ENCODE measurements around the gene RPL13. TPM values are rescaled to one million over a fixed set of nuclear protein-coding genes. Genes with fewer than 3 reads are reported as not detected.

The RPL13 gene
- 2,630 TPM for polyA plus RNA-seq (2013, experiment 1 of 2; ENCODE audit: insufficient read length)
- polyA plus RNA-seq (2013, experiment 2 of 2; ENCODE audit: insufficient read length): 2,885 TPM

GRCh38 chr16:89560378-89561141 lies at the start of gene RPL13:
Gene RPL13, plus strand, starts transcription at chr16:89560682. Its CDS starts 278 bp downstream, at chr16:89560960.
- peak; percentile 96 for DNase-seq

- DNase-seq: no peak
Measured at GRCh38 chr16:89511374-89511773, 49.1 kb upstream of the RPL13 start.

DNA sequence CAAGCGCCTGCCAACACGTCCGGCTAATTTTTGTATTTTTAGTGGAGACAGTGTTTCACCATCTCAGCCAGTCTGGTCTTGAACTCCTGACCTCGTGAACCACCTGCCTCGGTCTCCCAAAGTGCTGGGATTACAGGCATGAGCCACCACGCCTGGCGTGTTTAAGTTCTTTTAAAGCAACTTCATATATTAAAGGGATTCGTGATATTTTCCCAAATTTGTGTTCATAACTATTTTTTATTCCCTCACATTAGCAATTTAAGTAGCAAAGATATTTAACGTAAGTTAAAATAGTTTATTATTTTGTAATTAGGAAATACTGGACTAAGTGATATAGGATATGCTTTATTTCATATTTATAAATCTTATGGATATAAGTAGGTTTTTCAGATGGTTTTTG lies 48.0 kb upstream of the RPL13 start:
- no peak for DNase-seq

DNA sequence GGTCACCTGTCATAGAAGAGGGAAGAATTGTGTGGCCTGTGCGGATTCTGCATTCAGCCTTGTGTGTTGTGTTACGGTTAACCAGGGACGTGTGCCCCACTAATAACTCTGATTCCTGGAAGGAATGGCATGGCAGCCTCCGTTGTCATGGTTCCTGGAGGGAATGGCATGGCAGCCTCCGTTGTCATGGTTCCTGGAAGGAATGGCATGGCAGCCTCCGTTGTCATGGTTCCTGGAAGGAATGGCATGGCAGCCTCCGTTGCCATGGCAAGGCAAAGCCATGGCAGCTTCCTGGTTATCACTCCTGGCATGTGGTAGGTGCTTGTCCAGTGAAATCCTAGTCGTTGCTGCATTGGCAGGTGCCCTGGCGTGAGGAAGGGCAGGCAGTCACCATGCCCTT lies 43.4 kb upstream of the RPL13 start:
- DNase-seq: no peak

DNA sequence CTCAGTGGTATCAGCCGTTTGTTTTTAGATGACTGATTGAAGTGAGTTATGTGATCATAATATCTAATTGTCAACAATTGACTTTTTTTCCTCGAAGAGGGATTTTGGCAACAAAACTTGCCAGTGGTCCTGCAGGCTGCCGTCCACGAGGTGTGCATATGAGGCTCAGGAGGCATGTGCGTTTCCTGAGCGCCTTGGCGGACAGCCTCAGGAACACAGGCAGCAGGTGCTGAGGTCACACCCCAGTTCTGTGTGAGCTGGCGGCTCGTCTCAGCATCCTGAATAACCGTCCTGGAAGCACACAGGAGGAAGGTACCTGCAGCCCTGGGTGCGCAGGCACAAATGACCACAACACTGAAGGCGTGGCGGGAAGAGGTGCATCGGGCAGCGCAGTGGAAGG lies 40.6 kb upstream of the RPL13 start:
- no peak for DNase-seq

- DNase-seq: no peak
Measured at GRCh38 chr16:89522287-89522686, 38.2 kb upstream of the RPL13 start.

DNA sequence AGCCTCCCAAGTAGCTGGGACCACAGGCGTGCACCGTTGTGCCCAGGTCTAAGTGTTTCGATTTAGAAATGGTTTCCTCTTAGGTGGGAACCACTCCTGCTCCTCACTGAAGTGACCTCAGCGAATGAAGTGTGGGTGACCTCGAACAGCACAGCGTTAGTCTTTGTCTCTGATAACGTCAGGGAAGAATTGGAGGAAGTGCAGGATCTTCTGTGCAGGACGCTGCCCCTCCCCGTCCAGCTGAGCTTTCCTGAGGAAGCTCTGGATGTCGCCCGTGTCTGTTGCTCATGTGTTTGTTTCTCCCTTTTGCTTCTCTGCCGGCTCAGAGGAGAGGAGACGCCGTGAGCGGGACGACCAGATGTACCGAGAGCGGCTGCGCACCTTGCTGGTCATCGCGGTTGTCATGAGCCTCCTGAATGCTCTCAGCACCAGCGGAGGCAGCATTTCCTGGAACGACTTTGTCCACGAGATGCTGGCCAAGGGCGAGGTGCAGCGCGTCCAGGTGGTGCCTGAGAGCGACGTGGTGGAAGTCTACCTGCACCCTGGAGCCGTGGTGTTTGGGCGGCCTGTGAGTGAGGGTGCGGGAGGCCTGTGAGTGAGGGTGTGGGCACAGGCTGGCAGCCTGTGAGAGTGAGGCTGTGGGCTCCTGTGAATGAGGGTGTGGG lies 36.7 kb upstream of the RPL13 start:
- no peak for DNase-seq

DNA sequence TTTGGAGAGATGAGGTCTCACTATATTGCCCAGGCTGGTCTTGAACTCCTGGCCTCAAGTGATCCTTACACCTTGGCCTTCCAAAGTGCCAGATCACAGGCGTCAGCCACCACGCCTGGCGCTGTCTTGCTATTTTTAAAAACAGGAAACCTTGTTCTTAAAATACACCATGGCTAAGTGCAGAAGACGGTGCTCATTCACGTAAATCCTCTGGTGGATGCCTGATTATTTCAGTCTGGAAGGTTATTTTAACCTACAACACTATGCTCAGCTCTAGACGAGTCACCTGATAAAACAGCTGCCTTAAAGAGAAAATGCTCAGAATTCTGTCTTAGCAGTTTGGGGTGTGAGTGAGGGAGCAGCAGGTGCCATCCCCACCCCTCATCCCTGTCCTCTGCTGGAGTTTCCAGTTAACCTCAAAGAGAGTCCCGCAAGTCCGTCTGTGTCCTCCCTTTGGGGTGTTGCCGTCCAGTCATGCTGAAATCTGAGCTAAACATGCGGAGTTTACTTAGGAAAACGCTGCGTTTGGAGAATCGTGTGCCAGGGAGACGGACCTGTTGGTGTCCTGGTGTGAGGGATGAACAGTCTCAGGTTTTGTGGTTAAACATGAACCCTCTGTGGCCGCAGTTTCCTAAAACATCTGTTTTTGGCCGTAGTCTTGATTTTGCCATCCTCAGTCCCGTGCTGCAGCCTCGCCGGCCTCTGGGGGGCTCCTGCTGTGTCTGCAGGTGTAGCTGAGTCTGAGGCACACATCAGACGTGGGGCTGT lies 35.2 kb upstream of the RPL13 start:
- DNase-seq: no peak

GRCh38 chr16:89529097-89529496 lies 31.4 kb upstream of the RPL13 start:
- DNase-seq: no peak

DNA sequence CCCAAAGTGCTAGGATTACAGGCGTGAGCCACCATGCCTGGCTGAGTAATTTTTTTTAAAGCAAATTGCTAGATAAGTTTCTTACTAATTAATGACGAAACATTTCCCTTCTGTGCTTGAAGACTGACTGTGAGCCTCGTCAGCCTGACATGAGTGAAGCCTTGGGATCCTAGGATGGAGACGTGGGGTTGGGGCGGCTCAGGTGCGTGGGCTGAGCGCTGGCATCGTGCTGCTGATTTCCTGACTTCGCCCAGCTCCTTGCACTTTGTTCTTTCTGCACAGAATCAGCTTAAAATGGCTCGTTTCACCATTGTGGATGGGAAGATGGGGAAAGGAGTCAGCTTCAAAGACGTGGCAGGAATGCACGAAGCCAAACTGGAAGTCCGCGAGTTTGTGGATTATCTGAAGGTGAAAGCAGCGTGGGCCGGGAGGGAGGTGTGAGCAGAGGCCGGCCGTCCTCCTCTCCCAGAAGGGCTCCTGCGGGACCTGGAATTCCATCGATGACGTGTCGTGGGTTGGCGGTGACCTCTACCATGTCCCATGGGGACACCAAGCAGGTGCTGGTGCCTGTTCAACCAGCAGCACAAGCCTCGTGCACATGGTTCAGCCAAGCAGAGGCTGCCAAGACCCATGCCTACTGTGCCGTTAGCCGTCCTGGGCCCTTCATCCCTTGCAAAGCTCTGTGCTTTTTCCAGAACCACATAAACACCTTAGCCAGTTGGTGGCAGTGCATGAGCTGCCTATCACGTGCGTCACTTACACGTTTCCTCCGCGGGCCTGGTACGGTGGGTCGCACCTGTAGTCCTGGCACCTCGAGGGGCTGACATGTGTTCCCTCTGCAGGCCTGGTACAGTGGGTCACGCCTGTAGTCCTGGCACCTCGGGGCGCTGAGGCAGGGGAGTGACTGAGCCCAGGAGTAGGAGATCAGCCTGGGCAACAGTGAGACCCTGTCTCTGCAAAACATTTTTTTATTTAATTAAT lies 29.8 kb upstream of the RPL13 start:
- DNase-seq: no peak

GRCh38 chr16:89531821-89532526 lies 28.5 kb upstream of the RPL13 start:
- no peak for DNase-seq

DNA sequence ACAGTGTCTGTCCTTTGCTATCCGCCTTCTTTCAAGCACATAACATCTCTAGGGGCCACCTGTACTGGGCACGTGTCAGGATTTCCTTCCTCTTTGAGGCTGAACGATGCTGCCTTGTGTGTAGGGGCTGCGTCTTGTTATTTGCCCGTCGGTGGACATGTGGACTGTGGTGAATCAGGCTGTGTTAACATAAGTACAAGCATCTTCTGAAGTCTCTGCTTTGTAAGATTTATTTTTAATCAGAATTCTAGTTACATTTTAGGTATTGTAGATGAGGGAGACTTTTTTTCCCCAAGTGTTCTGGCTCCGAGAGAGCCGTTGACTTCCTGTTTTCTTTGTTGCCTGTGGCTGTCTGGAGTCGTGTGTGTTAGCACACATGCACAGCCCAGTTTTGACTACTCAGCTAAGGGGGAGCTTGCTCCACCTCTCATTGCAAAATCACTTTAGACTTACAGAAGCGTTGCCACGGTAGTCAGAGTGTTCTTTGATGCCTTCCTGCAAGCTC lies 26.2 kb upstream of the RPL13 start:
- DNase-seq: no peak

- DNase-seq: no peak
Measured at GRCh38 chr16:89536371-89536770, 24.1 kb upstream of the RPL13 start.

- no peak for DNase-seq
Measured at GRCh38 chr16:89536886-89537548, 23.5 kb upstream of the RPL13 start.

- no peak for DNase-seq
Measured at GRCh38 chr16:89537549-89537925, 22.9 kb upstream of the RPL13 start.

GRCh38 chr16:89538286-89538685 lies 22.2 kb upstream of the RPL13 start:
- no peak for DNase-seq

DNA sequence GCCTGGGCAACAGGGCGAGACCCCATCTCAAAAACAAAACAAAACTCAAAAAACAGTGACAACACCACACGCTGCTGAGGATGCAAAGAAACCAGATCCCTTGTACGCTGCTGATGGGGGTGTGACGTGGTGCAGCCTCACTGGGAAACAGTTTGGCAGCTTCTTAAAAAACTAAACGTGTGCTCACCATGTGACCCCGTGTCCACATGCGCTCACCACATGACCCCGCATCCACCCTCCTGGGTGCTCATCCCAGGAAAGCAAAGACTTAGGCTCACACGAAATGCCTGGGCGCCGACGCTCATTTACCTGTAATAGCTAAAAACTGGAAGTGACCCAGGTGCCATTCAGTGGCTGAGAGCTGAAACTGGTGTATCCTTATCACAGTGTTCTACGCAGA lies 19.9 kb upstream of the RPL13 start:
- DNase-seq: no peak

DNA sequence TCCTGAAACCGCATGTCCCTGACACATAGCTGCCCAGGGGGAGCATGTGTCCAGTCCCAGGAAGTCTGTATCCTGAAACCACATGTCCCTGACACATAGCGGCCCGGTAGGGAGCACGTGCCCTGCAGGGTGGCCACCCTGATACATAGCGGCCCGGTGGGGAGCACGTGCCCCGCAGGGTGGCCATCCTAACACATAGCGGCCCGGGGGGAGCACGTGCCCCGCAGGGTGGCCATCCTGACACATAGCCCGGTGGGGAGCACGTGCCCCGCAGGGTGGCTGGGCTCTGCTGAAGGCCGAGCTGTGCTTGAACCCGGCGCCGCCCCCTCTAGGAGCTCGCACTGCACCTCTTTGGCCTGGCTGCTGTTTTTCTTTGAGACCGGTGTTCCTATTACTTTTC lies 18.7 kb upstream of the RPL13 start:
- DNase-seq: no peak

- no peak for DNase-seq
Measured at GRCh38 chr16:89544113-89544512, 16.4 kb upstream of the RPL13 start.

DNA sequence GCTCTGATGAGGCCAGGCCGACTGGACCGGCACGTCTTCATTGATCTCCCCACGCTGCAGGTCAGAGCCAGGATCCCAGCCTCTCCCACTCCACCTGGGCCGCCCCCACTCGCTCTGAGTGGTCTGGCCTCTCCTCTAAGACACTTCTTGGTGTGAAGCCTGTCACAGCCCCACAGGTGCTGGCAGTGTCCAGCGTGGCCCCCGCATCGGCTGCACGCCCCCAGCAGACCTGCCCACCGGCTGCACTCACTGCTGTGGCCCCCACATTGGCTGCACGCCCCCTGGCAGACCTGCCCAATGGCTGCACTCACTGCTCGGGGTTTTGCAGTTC lies 15.8 kb upstream of the RPL13 start:
- no peak for DNase-seq

Measured in fibroblast of skin of abdomen (primary cell).